HepG2 (cell line): ENCODE measurements around the gene IL18RAP. TPM values are rescaled to one million over a fixed set of nuclear protein-coding genes. Genes with fewer than 3 reads are reported as not detected.

Source experiments
- ATAC-seq: fragments of 200-7000 bp; cut with Tn5 transposase; 3 replicates; pipeline ENCODE4 v1.9.1; 2020; ENCODE audit warnings: mild to moderate bottlenecking, moderate library complexity
- BruUV-seq: library from RNA; stranded (reverse); fragments of 400-500 nt; replicated peaks from 2 replicates; lab custom pipeline; 2021; lab: Mats Ljungman, UMichigan
- CTCF ChIA-PET: fragments of 300-600 bp; formaldehyde crosslinking; extraction: SDS; loops from one replicate; lab custom pipeline; 2021; ENCODE audit warnings: low total read pairs, inconsistent platforms, low intra/inter-chr PET ratio; lab: Yijun Ruan, JAX
- POLR2A ChIA-PET: fragments of 350-600 bp; sonication (Branson Sonifier 250); formaldehyde crosslinking; loops from one replicate; lab custom pipeline; 2020; ENCODE audit warnings: antibody characterized with exemption, inconsistent platforms; lab: Yijun Ruan, JAX
- DNase-seq: peaks from one replicate; pipeline ENCODE4 v3.0.0-alpha.2; 2015; ENCODE audit warnings: low spot score
- FAIRE-seq: peaks from 3 replicates; lab custom pipeline; 2011; peaks lifted over from hg19 to GRCh38; lab: Jason Lieb, UNC
- H2AFZ ChIP-seq: one replicate; pipeline ENCODE4 v1.6.1; 2011; ENCODE audit warnings: low read length, inconsistent platforms
- H3K27ac ChIP-seq: fragments of 300-600 bp; 3 replicates; pipeline ENCODE4 v1.8.0; 2011; ENCODE audit warnings: mixed run types, mild to moderate bottlenecking, mixed read lengths, low read length, inconsistent platforms; ENCODE audit not compliant: insufficient read depth; ENCODE audit errors: extremely low read length
- H3K27me3 ChIP-seq, 2 experiments: fragments of 200-600 bp in 1 of 2; 2 replicates in 1 of 2; 3 replicates in 1 of 2; pipeline versions ENCODE4 v1.6.0 to v1.8.0; 2011; ENCODE audit warnings: low read length in 2 of 2, mild to moderate bottlenecking in 2 of 2, moderate library complexity in 2 of 2, inconsistent platforms in 1 of 2; ENCODE audit not compliant: insufficient read depth in 2 of 2, control insufficient read depth in 1 of 2
- H3K36me3 ChIP-seq, 2 experiments: fragments of 200-600 bp in 1 of 2; replicated peaks in 1 of 2; 2 replicates in 1 of 2; 3 replicates in 1 of 2; pipeline versions ENCODE4 v1.5.1 to v1.8.0; 2011; ENCODE audit warnings: low read length in 2 of 2, inconsistent platforms in 1 of 2; ENCODE audit not compliant: insufficient read depth in 2 of 2, control insufficient read depth in 1 of 2
- H3K4me1 ChIP-seq: 2 replicates; pipeline ENCODE4 v1.5.1; 2012; ENCODE audit warnings: low read length, inconsistent platforms; ENCODE audit not compliant: insufficient read depth
- H3K4me2 ChIP-seq: 2 replicates; pipeline ENCODE4 v1.6.0; 2011; ENCODE audit warnings: low read depth, low read length, inconsistent platforms
- H3K4me3 ChIP-seq, 3 experiments: fragments of 200-600 bp in 1 of 3; sonication (generic), shearing (Covaris generic) in 1 of 3; replicated peaks in 1 of 3; 2 replicates each; pipeline ENCODE4 v1.5.1; 2011 to 2016; ENCODE audit warnings: low read length in 3 of 3, inconsistent platforms in 2 of 3, low read depth in 2 of 3, mild to moderate bottlenecking in 2 of 3, control low read depth in 1 of 3, mixed read lengths in 1 of 3; ENCODE audit not compliant: insufficient read depth in 1 of 3
- H3K79me2 ChIP-seq: one replicate; pipeline ENCODE4 v1.6.1; 2011; ENCODE audit warnings: low read length, inconsistent platforms; ENCODE audit not compliant: insufficient read depth
- H3K9ac ChIP-seq: 2 replicates; pipeline ENCODE4 v1.6.0; 2011; ENCODE audit warnings: mild to moderate bottlenecking, low read depth, low read length, inconsistent platforms; ENCODE audit not compliant: insufficient read depth
- H3K9me3 ChIP-seq: 2 replicates; pipeline ENCODE4 v1.5.1; 2012; ENCODE audit warnings: mild to moderate bottlenecking, low read length
- H4K20me1 ChIP-seq: 2 replicates; pipeline ENCODE4 v1.6.0; 2011; ENCODE audit warnings: inconsistent platforms, mild to moderate bottlenecking, low read length, moderate library complexity; ENCODE audit not compliant: insufficient read depth
- ASH2L ChIP-seq: fragments of 300-600, 200-600 bp; sonication (generic); IDR thresholded peaks from 2 replicates; pipeline ENCODE4 v1.7.0; 2017; ENCODE audit warnings: low read depth, mild to moderate bottlenecking, moderate library complexity, mixed read lengths, low read length; ENCODE audit not compliant: insufficient read length
- BRCA1 ChIP-seq: sonication (generic); formaldehyde crosslinking; IDR thresholded peaks from 2 replicates; pipeline ENCODE4 v1.4.0; 2020; ENCODE audit warnings: missing genetic modification reagents
- CAMTA2 ChIP-seq: sonication (generic); formaldehyde crosslinking; IDR thresholded peaks from 2 replicates; pipeline ENCODE4 v1.4.0; 2020; ENCODE audit warnings: mild to moderate bottlenecking, missing genetic modification reagents, borderline replicate concordance
- CREBL2 ChIP-seq: sonication (generic); formaldehyde crosslinking; IDR thresholded peaks from 2 replicates; pipeline ENCODE4 v1.8.1; 2023; ENCODE audit warnings: missing genetic modification reagents, mild to moderate bottlenecking, borderline replicate concordance
- DMAP1 ChIP-seq: IDR thresholded peaks from 2 replicates; pipeline ENCODE4 v1.6.1; 2016
- FOSL2 ChIP-seq: sonication (generic); formaldehyde crosslinking; IDR thresholded peaks from 2 replicates; pipeline ENCODE4 v1.4.0; 2020; ENCODE audit warnings: missing genetic modification reagents
- FOXK1 ChIP-seq: sonication (generic); formaldehyde crosslinking; IDR thresholded peaks from 2 replicates; pipeline ENCODE4 v1.4.0; 2020; ENCODE audit warnings: low read depth, missing genetic modification reagents, borderline replicate concordance
- HNF1B ChIP-seq: sonication (generic); formaldehyde crosslinking; IDR thresholded peaks from 2 replicates; pipeline ENCODE4 v1.5.1; 2020; ENCODE audit warnings: mild to moderate bottlenecking, moderate library complexity, missing genetic modification reagents
- MZF1 ChIP-seq: sonication (generic); formaldehyde crosslinking; IDR thresholded peaks from 2 replicates; pipeline ENCODE4 v1.8.1; 2023; ENCODE audit warnings: mild to moderate bottlenecking, missing genetic modification reagents, borderline replicate concordance
- PHF8 ChIP-seq: sonication (generic); formaldehyde crosslinking; IDR thresholded peaks from 2 replicates; pipeline ENCODE4 v1.5.0; 2020; ENCODE audit warnings: missing genetic modification reagents
- RNF219 ChIP-seq: sonication (generic); formaldehyde crosslinking; IDR thresholded peaks from 2 replicates; pipeline ENCODE4 v1.5.0; 2020; ENCODE audit warnings: mild to moderate bottlenecking, missing genetic modification reagents
- SMARCE1 ChIP-seq: fragments of 450-650 bp; IDR thresholded peaks from 2 replicates; pipeline ENCODE4 v1.6.1; 2017; ENCODE audit warnings: borderline replicate concordance
- TCF12 ChIP-seq, 2 experiments: fragments of 450-650 bp in 1 of 2; sonication (generic) in 1 of 2; formaldehyde crosslinking in 1 of 2; IDR thresholded peaks; 2 replicates each; pipeline versions ENCODE4 v1.6.1 to v1.8.0; 2017 to 2022; ENCODE audit warnings: antibody characterized with exemption in 1 of 2, mild to moderate bottlenecking in 1 of 2, missing genetic modification reagents in 1 of 2, moderate library complexity in 1 of 2
- TOE1 ChIP-seq: sonication (generic); formaldehyde crosslinking; IDR thresholded peaks from 2 replicates; pipeline ENCODE4 v1.4.0; 2020; ENCODE audit warnings: mild to moderate bottlenecking, missing genetic modification reagents
- ZNF180 ChIP-seq: sonication (generic); formaldehyde crosslinking; IDR thresholded peaks from 2 replicates; pipeline ENCODE4 v1.4.0; 2020; ENCODE audit warnings: low read depth, missing genetic modification reagents, borderline replicate concordance
- ZNF235 ChIP-seq: sonication (generic); formaldehyde crosslinking; IDR thresholded peaks from 2 replicates; pipeline ENCODE4 v1.8.1; 2023; ENCODE audit warnings: mild to moderate bottlenecking, missing genetic modification reagents, borderline replicate concordance
- ZNF333 ChIP-seq: sonication (generic); formaldehyde crosslinking; IDR thresholded peaks from 2 replicates; pipeline ENCODE4 v1.4.0; 2020; ENCODE audit warnings: mild to moderate bottlenecking, missing genetic modification reagents, borderline replicate concordance
- ZNF563 ChIP-seq: sonication (generic); formaldehyde crosslinking; IDR thresholded peaks from 2 replicates; pipeline ENCODE4 v1.8.0; 2022; ENCODE audit warnings: mild to moderate bottlenecking, moderate library complexity, missing genetic modification reagents
- ZNF572 ChIP-seq: sonication (generic); formaldehyde crosslinking; IDR thresholded peaks from 2 replicates; pipeline ENCODE4 v1.5.1; 2020; ENCODE audit warnings: mild to moderate bottlenecking, missing genetic modification reagents
- ZSCAN22 ChIP-seq: sonication (generic); formaldehyde crosslinking; IDR thresholded peaks from 2 replicates; pipeline ENCODE4 v1.4.0; 2020; ENCODE audit warnings: mild to moderate bottlenecking, missing genetic modification reagents
- WGBS: methylation state at CpG from one replicate; pipeline ENCODE4 v1.1.6; 2017; ENCODE audit warnings: low lambda C conversion rate; 5-methylcytosine and 5-hydroxymethylcytosine counted together
- in situ Hi-C: cut with HindIII; loops from 2 replicates; pipeline ENCODE4 v1.10.0; 2017; ENCODE audit warnings: low pct_unique_long_range_greater_than_20kb; ENCODE audit not compliant: extremely low pct_ligation_motif_present
- intact Hi-C: fragments of 100-400 bp; cut with micrococcal nuclease; formaldehyde crosslinking; loops from one replicate; pipeline ENCODE4 v1.10.0; 2022; ENCODE audit not compliant: unreplicated experiment
- polyA plus RNA-seq, 8 experiments: library from polyadenylated mRNA; depleted of rRNA in 3 of 8; stranded (reverse) in 7 of 8; unstranded in 1 of 8; fragments of >200 nt; fragmentation: Illumina TruSeq in 4 of 8; extraction: Trizol in 4 of 8; gene quantifications; 2 replicates each; pipeline versions ENCODE4 v1.2.1 to v1.2.3, GENCODE V29; 2011 to 2016; ENCODE audit warnings: low read depth in 4 of 8, missing spikeins in 1 of 8, mixed read lengths in 1 of 8; ENCODE audit not compliant: insufficient read depth in 1 of 8
- total RNA-seq, 5 experiments: library from RNA; depleted of rRNA; stranded (reverse); fragments of >200 nt; fragmentation: Illumina TruSeq; extraction: Trizol; gene quantifications; 2 replicates each; pipeline ENCODE4 v1.2.3, GENCODE V29; 2016; ENCODE audit warnings: low read depth in 1 of 5

Gene IL18RAP
- total and polyA plus RNA-seq, 2 of the 13 experiments (the other 11 are each of a cell fraction or from before 2014, with no cell fraction given), result 0.05 TPM; not detected in 1

GRCh38 chr2:102484310-102485061 is 61.5 kb downstream of the IL18RAP start:
- ChIA-PET POLR2A (no interaction called here), CTCF (no interaction called here)
- Histone ChIP-seq H3K4me3 (no peak overlapping the region), H3K27me3 (0 out of 5 replicates have a peak, but pooled peaks cover 0 to 5% of the 10 kb centered on the region in 2 experiments), H3K9ac (no peak overlapping the region), H3K4me2 (no peak overlapping the region), H3K27ac (no peak overlapping the region), H3K79me2 (no peaks in the 10 kb centered on the region)
- ATAC-seq (no peak), DNase-seq (no peak)
- WGBS, result 27% methylated on average over 6 of the region's 6 CpGs
- BruUV-seq, result no TSS peak
- in situ Hi-C loops, result no loop called here
- TF ChIP-seq MZF1 (CRISPR knock-in tag), result no peak
- no peak for TF ChIP-seq HNF1B
- no peak for TF ChIP-seq CREBL2 (CRISPR knock-in tag)
- no peak for TF ChIP-seq FOXK1 (CRISPR knock-in tag)
- no peak for TF ChIP-seq TOE1 (CRISPR knock-in tag)
- TF ChIP-seq ASH2L, result no peak
- no peak for TF ChIP-seq ZNF180
- no peak for TF ChIP-seq FOSL2
- TF ChIP-seq PHF8, result no peak
- TF ChIP-seq ZNF235, result no peak
- TF ChIP-seq SMARCE1, result no peak
- no peak for TF ChIP-seq ZSCAN22
- no peak for TF ChIP-seq RNF219 (CRISPR knock-in tag)
- TF ChIP-seq TCF12 (IDR thresholded peaks at IDR 0.05), result no peak
- TF ChIP-seq TCF12 (CRISPR knock-in tag; IDR thresholded peaks at IDR 0.05), result no peak
- TF ChIP-seq DMAP1 (CRISPR knock-in tag), result no peak
- TF ChIP-seq BRCA1 (CRISPR knock-in tag), result no peak
- TF ChIP-seq ZNF333 (CRISPR knock-in tag), result no peak
- no peak for TF ChIP-seq ZNF563 (CRISPR knock-in tag)
- TF ChIP-seq ZNF572 (CRISPR knock-in tag), result no peak
- no peak for TF ChIP-seq CAMTA2 (CRISPR knock-in tag)
- TF ChIP-seq, all 625 proteins: peak for 0
- Histone ChIP-seq H4K20me1 (no peaks in the 10 kb centered on the region), H2AFZ (no peak overlapping the region), H3K9me3 (no peaks in the 10 kb centered on the region), H3K4me1 (no peaks in the 10 kb centered on the region), H3K36me3 (no peaks in the 10 kb centered on the region)
- no peak for FAIRE-seq
- intact Hi-C loops, result no loop called here
